ENCODE data around the gene SLC38A10.

DNA sequence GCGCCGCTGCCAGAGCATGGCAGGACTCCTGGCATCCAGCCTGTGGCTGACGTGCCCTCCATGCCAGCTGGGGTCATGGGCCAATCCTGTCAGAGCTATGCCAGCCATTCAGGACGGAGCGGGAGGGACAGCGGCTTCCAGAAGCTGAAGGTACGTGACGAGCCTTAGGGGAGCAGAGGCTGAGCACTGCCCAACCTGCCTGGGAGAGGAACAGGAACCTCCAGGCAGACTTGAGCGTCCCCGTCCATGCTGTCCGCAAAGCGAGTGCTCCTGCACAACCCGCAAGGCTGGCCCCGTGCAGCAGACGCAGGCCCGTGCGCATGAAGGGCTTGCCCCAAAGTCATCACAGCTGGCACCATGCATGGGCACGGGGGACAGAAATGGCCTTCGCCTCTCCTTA lies 34.5 kb downstream of the SLC38A10 start:
- TF ChIP-seq, protein P1, sequence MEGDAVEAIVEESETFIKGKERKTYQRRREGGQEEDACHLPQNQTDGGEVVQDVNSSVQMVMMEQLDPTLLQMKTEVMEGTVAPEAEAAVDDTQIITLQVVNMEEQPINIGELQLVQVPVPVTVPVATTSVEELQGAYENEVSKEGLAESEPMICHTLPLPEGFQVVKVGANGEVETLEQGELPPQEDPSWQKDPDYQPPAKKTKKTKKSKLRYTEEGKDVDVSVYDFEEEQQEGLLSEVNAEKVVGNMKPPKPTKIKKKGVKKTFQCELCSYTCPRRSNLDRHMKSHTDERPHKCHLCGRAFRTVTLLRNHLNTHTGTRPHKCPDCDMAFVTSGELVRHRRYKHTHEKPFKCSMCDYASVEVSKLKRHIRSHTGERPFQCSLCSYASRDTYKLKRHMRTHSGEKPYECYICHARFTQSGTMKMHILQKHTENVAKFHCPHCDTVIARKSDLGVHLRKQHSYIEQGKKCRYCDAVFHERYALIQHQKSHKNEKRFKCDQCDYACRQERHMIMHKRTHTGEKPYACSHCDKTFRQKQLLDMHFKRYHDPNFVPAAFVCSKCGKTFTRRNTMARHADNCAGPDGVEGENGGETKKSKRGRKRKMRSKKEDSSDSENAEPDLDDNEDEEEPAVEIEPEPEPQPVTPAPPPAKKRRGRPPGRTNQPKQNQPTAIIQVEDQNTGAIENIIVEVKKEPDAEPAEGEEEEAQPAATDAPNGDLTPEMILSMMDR (IDR thresholded peaks at IDR 0.05; ENCODE audit: poor library complexity, severe bottlenecking), result no peak
- TF ChIP-seq EP300 (conservative IDR thresholded peaks at IDR 0.05; ENCODE audit: poor library complexity, severe bottlenecking) (no peak), POLR2AphosphoS5 (IDR thresholded peaks at IDR 0.05) (no peak)
- TF ChIP-seq, protein P2, sequence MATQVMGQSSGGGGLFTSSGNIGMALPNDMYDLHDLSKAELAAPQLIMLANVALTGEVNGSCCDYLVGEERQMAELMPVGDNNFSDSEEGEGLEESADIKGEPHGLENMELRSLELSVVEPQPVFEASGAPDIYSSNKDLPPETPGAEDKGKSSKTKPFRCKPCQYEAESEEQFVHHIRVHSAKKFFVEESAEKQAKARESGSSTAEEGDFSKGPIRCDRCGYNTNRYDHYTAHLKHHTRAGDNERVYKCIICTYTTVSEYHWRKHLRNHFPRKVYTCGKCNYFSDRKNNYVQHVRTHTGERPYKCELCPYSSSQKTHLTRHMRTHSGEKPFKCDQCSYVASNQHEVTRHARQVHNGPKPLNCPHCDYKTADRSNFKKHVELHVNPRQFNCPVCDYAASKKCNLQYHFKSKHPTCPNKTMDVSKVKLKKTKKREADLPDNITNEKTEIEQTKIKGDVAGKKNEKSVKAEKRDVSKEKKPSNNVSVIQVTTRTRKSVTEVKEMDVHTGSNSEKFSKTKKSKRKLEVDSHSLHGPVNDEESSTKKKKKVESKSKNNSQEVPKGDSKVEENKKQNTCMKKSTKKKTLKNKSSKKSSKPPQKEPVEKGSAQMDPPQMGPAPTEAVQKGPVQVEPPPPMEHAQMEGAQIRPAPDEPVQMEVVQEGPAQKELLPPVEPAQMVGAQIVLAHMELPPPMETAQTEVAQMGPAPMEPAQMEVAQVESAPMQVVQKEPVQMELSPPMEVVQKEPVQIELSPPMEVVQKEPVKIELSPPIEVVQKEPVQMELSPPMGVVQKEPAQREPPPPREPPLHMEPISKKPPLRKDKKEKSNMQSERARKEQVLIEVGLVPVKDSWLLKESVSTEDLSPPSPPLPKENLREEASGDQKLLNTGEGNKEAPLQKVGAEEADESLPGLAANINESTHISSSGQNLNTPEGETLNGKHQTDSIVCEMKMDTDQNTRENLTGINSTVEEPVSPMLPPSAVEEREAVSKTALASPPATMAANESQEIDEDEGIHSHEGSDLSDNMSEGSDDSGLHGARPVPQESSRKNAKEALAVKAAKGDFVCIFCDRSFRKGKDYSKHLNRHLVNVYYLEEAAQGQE (IDR thresholded peaks at IDR 0.05; ENCODE audit: borderline replicate concordance), result no peak
